ENCODE data around the gene ELOVL1. TPM values are rescaled to one million over a fixed set of nuclear protein-coding genes. Genes with fewer than 3 reads are reported as not detected.

ELOVL1 gene
- total RNA-seq, 4 donors from 2014 or later: 55.7 to 143 (median 67.5) TPM

GRCh38 chr1:43366179-43366578, 1.6 kb downstream of the ELOVL1 start:
- TF ChIP-seq, protein P1, sequence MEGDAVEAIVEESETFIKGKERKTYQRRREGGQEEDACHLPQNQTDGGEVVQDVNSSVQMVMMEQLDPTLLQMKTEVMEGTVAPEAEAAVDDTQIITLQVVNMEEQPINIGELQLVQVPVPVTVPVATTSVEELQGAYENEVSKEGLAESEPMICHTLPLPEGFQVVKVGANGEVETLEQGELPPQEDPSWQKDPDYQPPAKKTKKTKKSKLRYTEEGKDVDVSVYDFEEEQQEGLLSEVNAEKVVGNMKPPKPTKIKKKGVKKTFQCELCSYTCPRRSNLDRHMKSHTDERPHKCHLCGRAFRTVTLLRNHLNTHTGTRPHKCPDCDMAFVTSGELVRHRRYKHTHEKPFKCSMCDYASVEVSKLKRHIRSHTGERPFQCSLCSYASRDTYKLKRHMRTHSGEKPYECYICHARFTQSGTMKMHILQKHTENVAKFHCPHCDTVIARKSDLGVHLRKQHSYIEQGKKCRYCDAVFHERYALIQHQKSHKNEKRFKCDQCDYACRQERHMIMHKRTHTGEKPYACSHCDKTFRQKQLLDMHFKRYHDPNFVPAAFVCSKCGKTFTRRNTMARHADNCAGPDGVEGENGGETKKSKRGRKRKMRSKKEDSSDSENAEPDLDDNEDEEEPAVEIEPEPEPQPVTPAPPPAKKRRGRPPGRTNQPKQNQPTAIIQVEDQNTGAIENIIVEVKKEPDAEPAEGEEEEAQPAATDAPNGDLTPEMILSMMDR (IDR thresholded peaks at IDR 0.05; ENCODE audit: low read depth): no peak

- TF ChIP-seq, protein P1 (IDR thresholded peaks at IDR 0.05; ENCODE audit: low read depth): no peak
Observed at GRCh38 chr1:43365678-43366077, 2.1 kb downstream of the ELOVL1 start.

- TF ChIP-seq, protein P1 (IDR thresholded peaks at IDR 0.05; ENCODE audit: low read depth): no peak
Observed at GRCh38 chr1:43363935-43364525, 3.8 kb downstream of the ELOVL1 start.

DNA sequence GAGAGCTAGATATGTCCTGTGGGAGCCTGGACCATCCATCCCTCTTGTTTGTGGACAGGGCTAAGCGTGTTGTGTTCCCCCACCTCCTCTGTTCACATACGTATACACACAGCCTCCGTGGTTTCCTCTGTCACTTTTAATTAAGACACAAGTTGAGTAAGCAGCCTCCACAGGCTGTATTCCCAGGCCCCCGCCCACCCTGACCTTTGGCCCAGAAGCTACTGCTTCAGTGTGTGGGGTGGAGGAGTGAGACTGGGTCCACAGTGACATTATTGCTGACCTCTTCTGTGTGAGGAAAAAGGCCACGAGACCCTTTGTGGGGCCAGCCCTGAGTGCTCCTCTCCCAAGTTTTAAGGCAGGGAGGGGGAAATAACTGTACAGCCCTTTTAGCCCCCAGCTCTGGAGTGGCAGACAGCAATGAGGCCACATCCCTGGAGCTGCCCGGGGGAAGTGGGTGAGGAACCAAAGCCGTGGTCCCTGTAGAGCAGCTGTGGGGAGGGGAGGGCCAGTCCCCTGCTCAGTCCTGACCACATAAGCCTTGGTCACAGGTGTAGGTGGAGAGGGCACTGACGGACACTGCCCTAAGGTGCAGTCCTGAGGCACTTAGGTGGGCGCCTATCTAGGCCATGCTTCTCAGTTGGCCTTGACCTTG, 4.4 kb downstream of the ELOVL1 start:
- TF ChIP-seq, protein P1 (IDR thresholded peaks at IDR 0.05; ENCODE audit: low read depth): no peak

- TF ChIP-seq, protein P1 (IDR thresholded peaks at IDR 0.05; ENCODE audit: low read depth): no peak
Observed at GRCh38 chr1:43360616-43361015, 7.2 kb downstream of the ELOVL1 start.

GRCh38 chr1:43359696-43360095, 8.1 kb downstream of the ELOVL1 start:
- TF ChIP-seq, protein P1 (IDR thresholded peaks at IDR 0.05; ENCODE audit: low read depth): no peak

- TF ChIP-seq, protein P1 (IDR thresholded peaks at IDR 0.05; ENCODE audit: low read depth): no peak
Observed at GRCh38 chr1:43358746-43359693, 8.8 kb downstream of the ELOVL1 start, which contains the start of gene CDC20. CDC20 (plus strand) TSS chr1:43358981; CDS start chr1:43359216, 235 bp downstream.
